ENCODE measurements around the gene CALR3.
"Not testable (repeated sequence)": the region's sequence is repeated elsewhere in the genome, so short reads cannot be mapped to it uniquely, and the experiment has no call there.

CALR3 gene

DNA sequence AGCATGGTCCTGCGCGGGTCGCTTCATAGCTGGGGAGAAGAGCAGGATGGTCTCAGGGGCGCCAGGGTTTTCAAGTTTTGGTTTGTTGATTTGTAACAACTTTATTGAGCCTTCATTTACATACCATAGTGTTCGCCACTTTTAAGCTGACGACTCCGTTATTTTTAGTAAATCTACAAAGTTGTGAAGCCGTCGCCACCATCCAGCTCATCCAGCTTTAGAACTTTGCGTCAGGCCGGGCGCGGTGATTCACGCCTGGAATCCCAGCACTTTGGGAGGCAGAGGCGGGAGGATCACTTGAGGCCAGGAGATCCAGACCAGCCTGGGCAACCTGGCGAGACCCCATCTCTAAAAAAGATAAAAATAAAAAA, 631 bp upstream of the CALR3 start:
- no peak for DNase-seq

DNA sequence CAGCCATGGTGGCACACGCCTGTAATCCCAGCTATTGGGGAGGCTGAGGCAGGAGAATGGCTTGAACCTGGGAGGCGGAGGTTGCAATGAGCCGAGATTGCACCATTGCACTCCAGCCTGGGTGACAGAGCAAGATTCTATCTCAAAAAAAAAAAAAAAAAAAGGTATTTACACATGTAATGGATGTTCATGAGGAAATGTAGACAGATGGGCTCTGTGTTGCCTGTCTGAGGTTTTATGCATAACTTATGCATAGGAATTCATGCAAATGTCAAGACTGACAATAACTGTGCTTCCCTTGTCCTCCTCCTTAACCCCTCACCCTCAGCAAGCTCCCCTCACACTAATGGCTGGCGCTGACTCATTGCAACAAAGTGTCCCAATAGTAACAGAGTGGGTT, 9.5 kb downstream of the CALR3 start:
- DNase-seq, result peak; percentile 61

GRCh38 chr19:16482745-16483144, 13.2 kb downstream of the CALR3 start:
- DNase-seq, result no peak

- no peak for DNase-seq
Observed at GRCh38 chr19:16477311-16477710, 18.7 kb downstream of the CALR3 start.

- DNase-seq, result no peak
Observed at GRCh38 chr19:16476401-16476800, 19.6 kb downstream of the CALR3 start.

DNA sequence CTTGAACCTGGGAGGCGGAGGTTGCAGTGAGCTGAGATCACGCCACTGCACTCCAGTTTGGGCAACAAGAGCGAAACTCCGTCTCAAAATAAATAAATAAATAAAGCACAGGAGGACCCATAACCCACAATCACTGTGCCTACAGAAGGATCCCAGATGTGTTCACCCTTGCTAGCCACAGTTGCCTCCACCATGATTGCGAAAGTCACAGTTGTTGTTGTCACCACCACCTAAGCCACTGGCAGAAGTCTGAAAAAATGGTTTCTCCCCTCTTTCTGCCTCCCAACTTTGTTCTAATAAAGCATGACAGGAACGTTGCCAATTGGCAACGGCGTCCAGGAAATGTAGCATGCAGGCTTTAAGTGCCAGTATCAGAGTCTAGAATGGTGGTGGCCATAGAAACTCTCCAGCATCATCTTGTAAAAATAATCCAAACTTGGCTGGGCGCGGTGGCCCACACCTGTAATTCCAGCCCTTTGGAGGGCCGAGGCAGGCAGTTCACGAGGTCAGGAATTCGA, 22.0 kb downstream of the CALR3 start:
- DNase-seq, result no peak

GRCh38 chr19:16472992-16473391, 23.0 kb downstream of the CALR3 start:
- DNase-seq, result no peak

GRCh38 chr19:16472559-16472899, 23.4 kb downstream of the CALR3 start:
- not testable (repeated sequence) for DNase-seq

DNA sequence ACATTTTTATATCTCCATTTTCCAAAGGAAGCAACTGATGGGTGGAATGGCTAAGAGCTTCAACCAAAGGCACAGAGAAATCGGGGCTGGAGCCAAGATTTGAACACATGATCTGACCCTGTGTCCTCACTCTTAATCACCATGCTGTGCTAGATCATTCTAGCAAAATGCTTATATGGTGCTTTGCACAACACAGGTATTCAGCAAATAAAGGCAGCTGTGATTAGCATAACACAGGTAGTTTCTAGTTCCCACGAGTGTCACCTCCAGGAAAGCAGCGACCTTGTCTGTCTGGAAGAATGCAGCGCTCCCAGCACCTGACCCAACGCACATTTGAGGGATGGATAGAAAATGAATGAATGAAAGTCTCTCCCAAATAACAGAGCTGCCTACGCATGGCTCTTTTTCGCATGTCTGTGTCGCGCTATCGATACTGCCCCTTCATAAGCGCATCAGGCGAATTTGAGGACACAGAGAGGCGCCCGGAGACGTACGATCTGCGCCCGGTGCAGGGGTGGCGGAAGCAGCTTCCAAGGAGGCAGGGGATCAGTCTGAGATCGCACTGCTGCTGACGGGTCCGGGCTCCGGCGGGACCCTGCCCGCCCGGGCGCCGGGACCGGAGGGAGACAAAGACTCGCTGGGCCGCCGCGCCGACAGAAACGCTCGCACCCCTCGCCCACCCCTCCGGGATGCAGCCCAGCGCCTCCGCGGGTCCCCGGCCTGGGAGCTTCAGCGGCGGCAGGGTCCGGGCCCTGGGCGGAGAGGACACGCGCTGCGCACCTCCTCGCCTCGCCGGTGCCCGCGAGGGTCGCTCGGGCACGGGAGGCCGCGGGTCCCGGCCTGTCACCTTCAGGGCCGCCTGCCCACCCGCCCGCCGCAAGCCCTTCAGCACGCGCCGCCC, 24.8 kb downstream of the CALR3 start:
- DNase-seq, result no peak

GRCh38 chr19:16470541-16470910, 25.4 kb downstream of the CALR3 start:
- no peak for DNase-seq

DNA sequence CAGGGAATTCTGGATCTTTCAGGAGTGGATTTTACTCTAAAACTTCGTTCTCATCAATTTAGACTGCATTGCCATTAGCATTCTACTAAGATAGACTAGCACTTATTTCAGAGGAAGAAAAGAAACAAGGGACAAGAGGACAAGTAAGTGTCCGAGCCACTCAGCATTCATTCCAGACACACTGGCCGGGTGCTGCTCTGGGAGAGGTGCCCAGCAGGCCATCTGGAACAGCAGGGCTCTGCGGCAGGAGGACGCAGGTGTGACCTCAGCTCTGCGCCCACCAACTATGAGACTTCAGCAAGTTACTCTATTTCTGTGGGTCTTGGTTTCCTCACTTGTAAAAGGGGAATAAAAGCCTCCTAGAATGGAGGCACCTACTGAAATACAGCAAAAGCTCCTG, 28.4 kb downstream of the CALR3 start:
- no peak for DNase-seq

DNA sequence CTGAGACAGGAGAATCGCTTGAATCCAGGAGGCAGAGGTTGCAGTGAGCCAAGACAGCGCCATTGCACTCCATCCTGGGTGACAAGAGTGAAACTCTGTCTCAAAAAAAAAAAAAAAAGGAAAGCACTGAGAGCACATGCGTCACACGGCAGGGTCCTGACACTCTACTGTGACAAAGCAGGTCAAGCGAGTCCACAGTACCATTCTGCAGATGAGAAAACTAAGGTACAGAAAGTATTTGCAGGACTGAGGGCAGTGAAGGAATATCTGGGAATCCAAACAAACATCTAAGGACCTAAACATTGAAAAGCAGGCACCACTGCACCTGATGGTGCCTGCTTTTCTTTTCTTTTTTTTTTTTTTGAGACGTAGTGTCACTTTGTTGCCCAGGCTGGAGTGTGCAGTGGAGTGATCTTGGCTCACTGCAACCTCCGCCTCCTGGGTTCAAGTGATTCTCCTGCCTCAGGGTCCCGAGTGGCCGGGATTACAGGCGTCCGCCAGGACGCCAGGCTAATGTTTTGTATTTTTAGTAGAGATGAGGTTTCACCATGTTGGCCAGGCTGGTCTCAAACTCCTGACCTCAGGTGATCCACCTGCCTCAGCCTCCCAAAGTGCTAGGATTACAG, 29.1 kb downstream of the CALR3 start:
- not testable (repeated sequence) for DNase-seq

DNA sequence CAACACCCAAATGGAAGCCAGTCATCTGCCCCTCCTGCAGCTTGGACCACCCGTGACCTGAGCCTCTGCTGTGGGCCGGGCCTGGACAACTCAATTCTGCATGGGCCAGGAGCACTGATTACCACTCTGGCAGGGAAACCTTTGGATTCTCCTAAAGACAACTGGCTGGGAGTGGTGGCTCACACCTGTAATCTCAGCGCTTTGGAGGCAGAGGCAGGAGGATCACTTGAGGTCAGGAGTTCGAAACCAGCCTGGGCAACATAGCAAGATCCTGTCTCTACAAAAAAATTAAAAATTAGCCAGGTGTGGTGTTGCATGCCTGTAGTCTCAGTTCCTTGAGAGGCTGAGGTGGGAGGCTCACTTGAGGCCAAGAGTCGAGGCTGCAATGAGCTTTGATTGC, 30.7 kb downstream of the CALR3 start:
- no peak for DNase-seq

- no peak for DNase-seq
Observed at GRCh38 chr19:16463991-16464575, 31.9 kb downstream of the CALR3 start.

DNA sequence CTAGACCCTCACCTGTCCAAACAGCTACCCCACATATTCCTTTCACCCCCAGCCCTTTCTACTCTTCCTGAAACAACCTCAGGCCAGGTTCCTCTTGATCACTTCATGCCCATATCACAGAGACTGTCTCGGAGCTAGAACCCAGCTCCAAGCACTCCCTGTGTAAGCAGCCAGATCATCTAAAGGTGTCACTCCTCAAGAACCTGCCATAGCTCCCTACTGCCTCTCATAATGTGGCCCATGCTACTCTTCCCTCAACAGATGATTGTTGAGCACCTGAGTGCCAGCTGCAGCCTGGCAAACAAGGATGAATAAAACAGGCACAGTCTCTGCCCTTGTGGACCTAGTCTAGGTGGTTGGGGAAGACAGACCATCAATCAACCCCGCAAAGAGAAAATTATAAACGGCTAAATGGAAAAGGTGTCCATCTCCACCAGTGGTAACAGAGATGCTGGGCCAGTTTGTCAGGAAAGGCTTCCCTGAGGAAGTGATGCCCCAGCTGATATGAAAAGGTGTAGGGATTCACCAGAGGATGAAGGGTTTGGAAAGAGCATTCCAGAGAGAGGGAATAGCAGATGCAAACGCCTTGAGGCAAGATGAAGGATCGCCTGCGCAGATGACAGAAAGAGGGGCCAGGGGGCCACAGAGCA, 32.5 kb downstream of the CALR3 start:
- DNase-seq, result no peak

DNA sequence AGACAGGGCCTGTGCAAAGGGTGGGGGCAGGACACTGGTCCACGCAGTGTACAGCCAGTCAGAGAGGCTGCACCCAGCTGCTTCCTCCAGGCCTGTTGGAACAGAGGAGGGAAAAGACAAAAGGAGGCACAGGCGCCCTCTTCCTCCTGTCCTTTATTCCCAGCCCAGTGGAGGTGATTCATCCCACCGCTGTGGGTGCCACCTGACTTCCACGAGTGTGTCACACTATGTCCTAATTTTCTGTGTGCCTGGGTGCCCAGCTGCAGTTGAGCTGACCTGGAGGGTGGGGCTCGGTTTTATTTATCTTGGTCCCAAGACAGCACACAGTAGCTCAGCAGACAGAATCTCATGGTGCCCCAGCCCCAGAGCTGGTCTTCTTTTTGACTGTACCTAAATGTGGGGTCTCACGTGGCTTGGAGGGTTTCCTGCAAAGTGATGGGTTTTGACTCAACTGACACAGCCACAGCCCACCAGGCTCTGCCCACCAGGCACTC, 33.2 kb downstream of the CALR3 start:
- DNase-seq, result no peak

- DNase-seq, result no peak
Observed at GRCh38 chr19:16461630-16462051, 34.3 kb downstream of the CALR3 start.

- DNase-seq, result no peak
Observed at GRCh38 chr19:16460454-16460853, 35.5 kb downstream of the CALR3 start.

GRCh38 chr19:16459680-16460079, 36.3 kb downstream of the CALR3 start:
- DNase-seq, result no peak

GRCh38 chr19:16458391-16459341, 37.3 kb downstream of the CALR3 start:
- no peak for DNase-seq

- no peak for DNase-seq
Observed at GRCh38 chr19:16457954-16458331, 38.0 kb downstream of the CALR3 start.

Measured in NCI-H1048 (cell line).